Vagina (tissue), 2 donors: ENCODE measurements around the gene IL12B. TPM values are rescaled to one million over a fixed set of nuclear protein-coding genes. Genes with fewer than 3 reads are reported as not detected.

ENCODE experiments used
- DNase-seq, 2 donors: peaks; one replicate each; pipeline ENCODE4 v3.0.0-alpha.2; 2017; ENCODE audit errors: extremely low spot score in 2 of 2
- H3K27ac ChIP-seq: fragments of 200-600 bp; sonication (generic); one replicate; pipeline ENCODE4 v1.5.1; 2019
- H3K27me3 ChIP-seq: fragments of 200-600 bp; sonication (generic); one replicate; pipeline ENCODE4 v1.5.1; 2019
- H3K36me3 ChIP-seq, 2 donors: fragments of 200-600 bp; sonication (generic); one replicate each; pipeline ENCODE4 v1.5.1; 2017 to 2019
- H3K4me1 ChIP-seq: fragments of 200-600 bp; sonication (generic); one replicate; pipeline ENCODE4 v1.5.1; 2019
- H3K4me3 ChIP-seq, 2 donors: fragments of 200-600 bp; sonication (generic); 1 replicate in 1 of 2; 2 replicates in 1 of 2; pipeline ENCODE4 v1.5.1; 2016 to 2019
- H3K9me3 ChIP-seq: fragments of 200-600 bp; sonication (generic); one replicate; pipeline ENCODE4 v1.5.1; 2019
- CTCF ChIP-seq, 3 experiments: fragments of 450-650 bp in 2 of 3; fragments of 200-600 bp in 1 of 3; sonication (generic) in 1 of 3; IDR thresholded peaks; one replicate each; pipeline ENCODE4 v1.5.1; 2017 to 2019; ENCODE audit warnings: antibody characterized with exemption in 3 of 3, mild to moderate bottlenecking in 2 of 3, moderate library complexity in 2 of 3
- POLR2A ChIP-seq, 2 donors: fragments of 450-650 bp; IDR thresholded peaks; one replicate each; pipeline ENCODE4 v1.6.1; 2017; ENCODE audit warnings: antibody characterized with exemption in 2 of 2, mild to moderate bottlenecking in 2 of 2, moderate library complexity in 2 of 2
- POLR2AphosphoS5 ChIP-seq, 2 donors: sonication (generic); formaldehyde crosslinking; IDR thresholded peaks; one replicate each; pipeline ENCODE4 v1.9.0; 2017; ENCODE audit warnings: antibody characterized with exemption in 2 of 2, mild to moderate bottlenecking in 2 of 2, low read depth in 1 of 2; ENCODE audit not compliant: insufficient read depth in 1 of 2
- intact Hi-C: fragments of 100-400 bp; cut with DNase I; formaldehyde crosslinking; loops from one replicate; pipeline ENCODE4 v1.15.1; 2023
- total RNA-seq: library from RNA; depleted of rRNA; stranded (reverse); fragments of >200 nt; gene quantifications from one replicate; pipeline ENCODE4 v1.2.3, GENCODE V29; 2016

Gene IL12B
- total RNA-seq, 1 donor from 2014 or later = not detected

- peaks cover 10% of the 10 kb centered on the region for H3K4me1 ChIP-seq
- H3K4me3 ChIP-seq = no peak overlapping the region
- no peak for DNase-seq
- no peaks in the 10 kb centered on the region for H3K9me3 ChIP-seq
- H3K36me3 ChIP-seq = no peaks in the 10 kb centered on the region
- TF ChIP-seq POLR2AphosphoS5 (IDR thresholded peaks at IDR 0.05; ENCODE audit: insufficient read depth in 1 of 2, low read depth in 1 of 2) (no peak), CTCF (IDR thresholded peaks at IDR 0.05) (no peak), POLR2A (IDR thresholded peaks at IDR 0.05) (no peak)
- intact Hi-C loops = no loop called here
- H3K27ac ChIP-seq = no peak overlapping the region
- no peaks in the 10 kb centered on the region for H3K27me3 ChIP-seq
These were observed 13.2 kb upstream of the IL12B start for GRCh38 chr5:159343295-159344094.

GRCh38 chr5:159342840-159343239 is 12.6 kb upstream of the IL12B start:
- Histone ChIP-seq H3K36me3 (no peaks in the 10 kb centered on the region), H3K4me3 (no peak overlapping the region), H3K27me3 (no peaks in the 10 kb centered on the region), H3K9me3 (no peaks in the 10 kb centered on the region), H3K27ac (no peak overlapping the region), H3K4me1 (peaks cover 12% of the 10 kb centered on the region)
- TF ChIP-seq POLR2AphosphoS5 (IDR thresholded peaks at IDR 0.05; ENCODE audit: insufficient read depth in 1 of 2, low read depth in 1 of 2) = no peak
- TF ChIP-seq CTCF (IDR thresholded peaks at IDR 0.05) = no peak
- TF ChIP-seq POLR2A (IDR thresholded peaks at IDR 0.05) = no peak
- intact Hi-C loops = no loop called here
- DNase-seq = no peak

- Histone ChIP-seq H3K4me3 (no peak overlapping the region), H3K4me1 (peaks cover 15% of the 10 kb centered on the region), H3K27ac (no peak overlapping the region), H3K9me3 (no peaks in the 10 kb centered on the region), H3K36me3 (no peaks in the 10 kb centered on the region), H3K27me3 (no peaks in the 10 kb centered on the region)
- intact Hi-C loops = no loop called here
- TF ChIP-seq CTCF (IDR thresholded peaks at IDR 0.05) (no peak), POLR2A (IDR thresholded peaks at IDR 0.05) (no peak), POLR2AphosphoS5 (IDR thresholded peaks at IDR 0.05; ENCODE audit: insufficient read depth in 1 of 2, low read depth in 1 of 2) (peak in 1 of 2 donors; percentile 65)
- no peak for DNase-seq
These were observed 11.6 kb upstream of the IL12B start for GRCh38 chr5:159341906-159342310.

GRCh38 chr5:159341145-159341544 is 10.9 kb upstream of the IL12B start:
- intact Hi-C loops = no loop called here
- no peak overlapping the region for H3K27ac ChIP-seq

More at GRCh38 chr5:159341145-159341544, 10.9 kb upstream of the IL12B start:
- DNase-seq = no peak
- H3K9me3 ChIP-seq = no peaks in the 10 kb centered on the region
- peaks cover 15% of the 10 kb centered on the region for H3K4me1 ChIP-seq
- H3K27me3 ChIP-seq = no peaks in the 10 kb centered on the region
- no peaks in the 10 kb centered on the region for H3K36me3 ChIP-seq
- no peak for TF ChIP-seq POLR2A (IDR thresholded peaks at IDR 0.05)
- no peak for TF ChIP-seq POLR2AphosphoS5 (IDR thresholded peaks at IDR 0.05; ENCODE audit: insufficient read depth in 1 of 2, low read depth in 1 of 2)
- no peak for TF ChIP-seq CTCF (IDR thresholded peaks at IDR 0.05)
- H3K4me3 ChIP-seq = no peak overlapping the region
